Measurements from ENCODE around the gene MRPS10.

DNA sequence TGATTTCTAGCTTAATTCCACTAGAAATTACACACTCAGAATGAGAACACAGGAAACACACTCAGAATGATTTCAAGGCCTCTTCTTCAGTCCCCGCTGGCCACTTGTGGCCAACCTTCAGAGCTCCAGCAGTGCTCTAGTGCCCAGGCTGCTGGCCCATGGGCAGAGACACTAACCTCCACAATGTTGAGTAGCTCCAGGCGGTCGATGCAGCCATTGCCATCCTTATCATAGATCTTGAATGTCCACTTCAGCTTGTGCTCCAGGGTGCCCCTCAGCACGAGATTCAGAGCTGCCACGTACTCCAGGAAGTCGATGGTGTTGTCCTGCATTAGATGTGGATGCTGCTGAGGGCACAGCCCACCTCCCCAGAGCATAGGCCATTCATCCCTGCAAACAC is 29.3 kb downstream of the MRPS10 start:
- TF ChIP-seq GATA3 (IDR thresholded peaks at IDR 0.05; ENCODE audit: low read depth, low read length) = no peak
- no peak for TF ChIP-seq GATA2 (IDR thresholded peaks at IDR 0.05; ENCODE audit: low read depth, low read length)
